ENCODE measurements around the gene GJC3. TPM values are rescaled to one million over a fixed set of nuclear protein-coding genes. Genes with fewer than 3 reads are reported as not detected.

Gene GJC3
- total RNA-seq, 1 experiment from 2014 or later, result not detected

GRCh38 chr7:99881370-99881769 lies 48.0 kb downstream of the GJC3 start:
- intact Hi-C loops (cut with micrococcal nuclease; ENCODE audit: unreplicated experiment), result no loop called here
- CTCF ChIA-PET, result no interaction called here
- Histone ChIP-seq H3K9me3 (ENCODE audit: low read depth, low read length, poor library complexity, severe bottlenecking) (no peaks in the 10 kb centered on the region), H3K4me3 (ENCODE audit: low read depth, low read length, poor library complexity, severe bottlenecking) (no peak overlapping the region), H3K27ac (ENCODE audit: low read depth, low read length, poor library complexity, severe bottlenecking) (no peak overlapping the region), H3K36me3 (ENCODE audit: insufficient read depth, low read length, poor library complexity, severe bottlenecking) (no peaks in the 10 kb centered on the region), H3K27me3 (replicated peaks; ENCODE audit: insufficient read depth, low read depth, low read length, poor library complexity) (no peaks in the 10 kb centered on the region), H3K4me1 (ENCODE audit: insufficient read depth, low read length, poor library complexity, severe bottlenecking) (no peaks in the 10 kb centered on the region)
- POLR2A ChIA-PET (ENCODE audit: low non-redundant PET), result interaction anchor here (0.5 kb wide), 1 partner anchor 212 kb away, joined by 3 read pairs; no protein-coding TSS in a partner anchor
- no peak for TF ChIP-seq EZH2 (IDR thresholded peaks at IDR 0.05; ENCODE audit: borderline replicate concordance, low read depth, low read length, poor library complexity, severe bottlenecking)
- TF ChIP-seq, protein P1, sequence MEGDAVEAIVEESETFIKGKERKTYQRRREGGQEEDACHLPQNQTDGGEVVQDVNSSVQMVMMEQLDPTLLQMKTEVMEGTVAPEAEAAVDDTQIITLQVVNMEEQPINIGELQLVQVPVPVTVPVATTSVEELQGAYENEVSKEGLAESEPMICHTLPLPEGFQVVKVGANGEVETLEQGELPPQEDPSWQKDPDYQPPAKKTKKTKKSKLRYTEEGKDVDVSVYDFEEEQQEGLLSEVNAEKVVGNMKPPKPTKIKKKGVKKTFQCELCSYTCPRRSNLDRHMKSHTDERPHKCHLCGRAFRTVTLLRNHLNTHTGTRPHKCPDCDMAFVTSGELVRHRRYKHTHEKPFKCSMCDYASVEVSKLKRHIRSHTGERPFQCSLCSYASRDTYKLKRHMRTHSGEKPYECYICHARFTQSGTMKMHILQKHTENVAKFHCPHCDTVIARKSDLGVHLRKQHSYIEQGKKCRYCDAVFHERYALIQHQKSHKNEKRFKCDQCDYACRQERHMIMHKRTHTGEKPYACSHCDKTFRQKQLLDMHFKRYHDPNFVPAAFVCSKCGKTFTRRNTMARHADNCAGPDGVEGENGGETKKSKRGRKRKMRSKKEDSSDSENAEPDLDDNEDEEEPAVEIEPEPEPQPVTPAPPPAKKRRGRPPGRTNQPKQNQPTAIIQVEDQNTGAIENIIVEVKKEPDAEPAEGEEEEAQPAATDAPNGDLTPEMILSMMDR (conservative IDR thresholded peaks at IDR 0.05; ENCODE audit: low read depth, low read length), result no peak
- no peak for DNase-seq (ENCODE audit: low spot score)
- no TSS peak for BruUV-seq (replicated peaks)

DNA sequence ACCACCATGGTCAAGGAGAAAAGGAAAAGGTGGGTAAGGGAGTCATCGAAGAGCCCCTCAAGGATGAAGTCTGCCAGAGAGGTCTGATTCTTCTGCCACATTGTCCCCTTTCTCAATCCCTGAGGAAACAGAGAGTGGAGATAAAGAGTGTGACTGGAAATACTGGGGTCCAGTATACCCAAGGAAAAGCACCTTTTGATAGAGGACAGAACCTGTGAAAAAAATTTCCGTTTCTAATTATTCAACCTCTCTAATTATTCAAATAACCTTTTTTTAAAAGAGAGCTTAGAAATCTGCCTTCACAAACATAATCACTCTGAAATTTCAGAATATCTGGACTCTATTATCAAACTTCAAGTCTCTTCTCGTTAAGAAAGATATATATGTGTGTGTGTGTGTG lies 52.5 kb downstream of the GJC3 start, which contains the start of gene OR2AE1:
OR2AE1 (minus strand) TSS at position 101 of the 400 bp plus-strand sequence; CDS start at position 101, 0 bp downstream.
- intact Hi-C loops (cut with micrococcal nuclease; ENCODE audit: unreplicated experiment), result no loop called here
- H3K9me3 ChIP-seq (ENCODE audit: low read depth, low read length, poor library complexity, severe bottlenecking), result no peaks in the 10 kb centered on the region
- no peaks in the 10 kb centered on the region for H3K36me3 ChIP-seq (ENCODE audit: insufficient read depth, low read length, poor library complexity, severe bottlenecking)
- POLR2A ChIA-PET (ENCODE audit: low non-redundant PET), result no interaction called here
- H3K27ac ChIP-seq (ENCODE audit: low read depth, low read length, poor library complexity, severe bottlenecking), result no peak within 1 kb of the TSS
- no peak for DNase-seq (ENCODE audit: low spot score)
- TF ChIP-seq, protein P1 (conservative IDR thresholded peaks at IDR 0.05; ENCODE audit: low read depth, low read length), result no peak
- TF ChIP-seq EZH2 (IDR thresholded peaks at IDR 0.05; ENCODE audit: borderline replicate concordance, low read depth, low read length, poor library complexity, severe bottlenecking), result no peak
- H3K4me1 ChIP-seq (ENCODE audit: insufficient read depth, low read length, poor library complexity, severe bottlenecking), result no peaks in the 10 kb centered on the region
- CTCF ChIA-PET, result no interaction called here
- no peaks in the 10 kb centered on the region for H3K27me3 ChIP-seq (replicated peaks; ENCODE audit: insufficient read depth, low read depth, low read length, poor library complexity)
- BruUV-seq (replicated peaks), result no TSS peak
- no peak within 1 kb of the TSS for H3K4me3 ChIP-seq (ENCODE audit: low read depth, low read length, poor library complexity, severe bottlenecking)

- H3K27ac ChIP-seq (ENCODE audit: low read depth, low read length, poor library complexity, severe bottlenecking), result no peak overlapping the region
- H3K36me3 ChIP-seq (ENCODE audit: insufficient read depth, low read length, poor library complexity, severe bottlenecking), result no peaks in the 10 kb centered on the region
- intact Hi-C loops (cut with micrococcal nuclease; ENCODE audit: unreplicated experiment), result no loop called here
- BruUV-seq (replicated peaks), result no TSS peak
- no peaks in the 10 kb centered on the region for H3K9me3 ChIP-seq (ENCODE audit: low read depth, low read length, poor library complexity, severe bottlenecking)
- H3K4me1 ChIP-seq (ENCODE audit: insufficient read depth, low read length, poor library complexity, severe bottlenecking), result no peaks in the 10 kb centered on the region
- no peak for DNase-seq (ENCODE audit: low spot score)
- no peaks in the 10 kb centered on the region for H3K27me3 ChIP-seq (replicated peaks; ENCODE audit: insufficient read depth, low read depth, low read length, poor library complexity)
- no peak for TF ChIP-seq EZH2 (IDR thresholded peaks at IDR 0.05; ENCODE audit: borderline replicate concordance, low read depth, low read length, poor library complexity, severe bottlenecking)
- TF ChIP-seq, protein P1 (conservative IDR thresholded peaks at IDR 0.05; ENCODE audit: low read depth, low read length), result no peak
- no peak overlapping the region for H3K4me3 ChIP-seq (ENCODE audit: low read depth, low read length, poor library complexity, severe bottlenecking)
- ChIA-PET CTCF (no interaction called here), POLR2A (ENCODE audit: low non-redundant PET) (no interaction called here)
Observed at GRCh38 chr7:99876491-99876890, 52.9 kb downstream of the GJC3 start.

Other genes with a start within 250 kb of the GJC3 start
- 9.1 and 9.9 TPM in 2 replicates for gene CYP3A5, start 249.6 kb downstream of the GJC3 start, total RNA-seq (2021)
- gene CYP3A7, start 194.4 kb downstream of the GJC3 start, total RNA-seq (2021), result not detected in 2 replicates
- gene CYP3A4, start 145.4 kb downstream of the GJC3 start, total RNA-seq (2021), result not detected in 2 replicates
- gene CYP3A43, start 101.6 kb downstream of the GJC3 start, total RNA-seq (2021), result not detected in 2 replicates
- gene OR2AE1, start 52.6 kb downstream of the GJC3 start, total RNA-seq (2021), result not detected in 2 replicates
- 18.3 and 23.4 TPM in 2 replicates for gene TRIM4, start 10.1 kb downstream of the GJC3 start, total RNA-seq (2021)
- not detected in 2 replicates for gene AZGP1, start 46.4 kb upstream of the GJC3 start, total RNA-seq (2021)
- 66.5 and 69.5 TPM in 2 replicates for gene ZKSCAN1, start 86.0 kb upstream of the GJC3 start, total RNA-seq (2021)
- gene ZSCAN21, start 120.2 kb upstream of the GJC3 start, total RNA-seq (2021), result 17.2 and 21.7 TPM in 2 replicates
- 50.2 and 50.8 TPM in 2 replicates for gene ZNF3, start 152.1 kb upstream of the GJC3 start, total RNA-seq (2021)
- gene COPS6, start 159.3 kb upstream of the GJC3 start, total RNA-seq (2021), result 155 and 166 TPM in 2 replicates
- gene MCM7, start 171.8 kb upstream of the GJC3 start, total RNA-seq (2021), result 399 and 418 TPM in 2 replicates
- 24.0 and 25.1 TPM in 2 replicates for gene AP4M1, start 172.0 kb upstream of the GJC3 start, total RNA-seq (2021)
- gene TAF6, start 189.7 kb upstream of the GJC3 start, total RNA-seq (2021), result 97.3 and 98.8 TPM in 2 replicates
- gene CNPY4, start 190.0 kb upstream of the GJC3 start, total RNA-seq (2021), result 20.2 and 22.2 TPM in 2 replicates
- gene MBLAC1, start 197.3 kb upstream of the GJC3 start, total RNA-seq (2021), result 3.0 and 3.1 TPM in 2 replicates
- 84.5 and 90.4 TPM in 2 replicates for gene LAMTOR4, start 219.3 kb upstream of the GJC3 start, total RNA-seq (2021)
- 22.6 and 25.7 TPM in 2 replicates for gene TRAPPC14, start 229.1 kb upstream of the GJC3 start, total RNA-seq (2021)
- gene GAL3ST4, start 239.0 kb upstream of the GJC3 start, total RNA-seq (2021), result 3.2 and 3.5 TPM in 2 replicates
- 23.3 and 28.4 TPM in 2 replicates for gene GPC2, start 247.8 kb upstream of the GJC3 start, total RNA-seq (2021)
- 1.2 and 2.4 TPM in 2 replicates for gene STAG3, start 248.3 kb upstream of the GJC3 start, total RNA-seq (2021)